ENCODE data around the gene DPF1.

The DPF1 gene

DNA sequence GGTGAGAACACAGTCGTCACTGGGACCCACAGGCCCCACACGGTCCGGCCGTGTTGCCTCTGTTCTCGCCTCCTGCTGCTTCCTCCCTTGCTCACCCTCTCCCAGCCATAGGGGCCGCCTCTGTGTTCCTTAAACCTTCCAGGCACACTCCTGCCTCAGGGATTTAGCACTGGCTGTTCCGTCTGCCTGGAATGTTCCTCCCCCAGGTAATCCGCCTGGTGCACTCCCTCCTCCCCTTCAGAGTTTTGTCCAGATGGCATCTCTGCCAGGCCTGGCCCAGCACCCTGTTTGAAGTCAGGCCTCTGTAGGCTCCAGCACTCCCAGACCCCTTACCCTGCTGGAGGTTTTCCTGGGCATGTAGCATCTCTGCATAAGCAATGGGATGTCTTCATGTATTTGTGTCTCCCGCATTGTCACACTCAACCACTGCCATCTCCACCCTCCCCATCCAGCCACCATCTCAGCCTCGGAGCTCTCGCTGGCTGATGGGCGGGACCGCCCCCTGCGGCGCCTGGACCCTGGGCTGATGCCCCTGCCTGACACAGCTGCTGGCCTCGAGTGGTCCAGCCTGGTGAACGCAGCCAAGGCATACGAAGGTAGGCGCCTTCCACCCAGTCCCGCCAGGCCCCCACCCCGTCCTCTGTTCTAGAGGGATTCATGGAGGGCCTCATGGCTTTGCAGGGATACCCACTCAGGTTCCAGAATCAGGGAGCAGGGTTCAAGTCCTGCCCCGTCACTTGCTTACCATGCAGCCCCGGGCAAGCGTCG lies 25.9 kb downstream of the DPF1 start:
- DNase-seq (ENCODE audit: low read depth) = no peak

DNA sequence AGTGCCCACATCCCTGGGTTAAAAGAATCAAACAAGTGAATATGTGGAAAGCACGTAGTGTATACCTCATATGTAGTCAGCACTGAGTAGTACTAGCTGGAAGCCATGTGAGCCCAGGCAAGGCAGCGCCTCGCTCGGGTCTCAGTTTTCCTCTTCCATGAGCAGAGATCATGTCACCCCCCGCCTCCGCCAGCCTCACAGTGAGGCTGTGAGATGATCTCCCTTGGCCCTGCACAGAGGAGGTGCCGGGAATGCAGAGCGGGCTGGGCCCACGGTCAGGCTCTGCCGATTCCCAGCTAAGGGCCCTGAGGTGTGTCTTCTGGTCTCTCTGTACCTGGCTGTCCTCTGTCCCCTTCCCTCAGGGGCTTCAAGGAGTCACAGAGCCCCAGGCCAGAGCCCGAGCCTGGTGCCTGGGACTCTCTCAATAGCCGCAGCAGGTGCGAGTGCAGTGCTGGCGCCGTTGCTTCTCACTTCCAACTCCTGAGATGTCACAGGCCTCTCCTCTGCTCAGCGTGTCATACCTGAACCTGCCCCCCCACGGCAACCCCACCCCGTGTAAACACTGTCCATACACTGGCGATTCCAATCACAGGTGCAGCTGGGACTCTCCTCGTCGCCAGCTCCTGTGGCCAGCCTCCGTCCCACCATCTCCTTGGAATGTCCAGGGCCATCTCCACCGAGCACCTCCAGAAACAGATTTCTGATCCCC lies 26.9 kb downstream of the DPF1 start:
- no peak for DNase-seq (ENCODE audit: low read depth)

DNA sequence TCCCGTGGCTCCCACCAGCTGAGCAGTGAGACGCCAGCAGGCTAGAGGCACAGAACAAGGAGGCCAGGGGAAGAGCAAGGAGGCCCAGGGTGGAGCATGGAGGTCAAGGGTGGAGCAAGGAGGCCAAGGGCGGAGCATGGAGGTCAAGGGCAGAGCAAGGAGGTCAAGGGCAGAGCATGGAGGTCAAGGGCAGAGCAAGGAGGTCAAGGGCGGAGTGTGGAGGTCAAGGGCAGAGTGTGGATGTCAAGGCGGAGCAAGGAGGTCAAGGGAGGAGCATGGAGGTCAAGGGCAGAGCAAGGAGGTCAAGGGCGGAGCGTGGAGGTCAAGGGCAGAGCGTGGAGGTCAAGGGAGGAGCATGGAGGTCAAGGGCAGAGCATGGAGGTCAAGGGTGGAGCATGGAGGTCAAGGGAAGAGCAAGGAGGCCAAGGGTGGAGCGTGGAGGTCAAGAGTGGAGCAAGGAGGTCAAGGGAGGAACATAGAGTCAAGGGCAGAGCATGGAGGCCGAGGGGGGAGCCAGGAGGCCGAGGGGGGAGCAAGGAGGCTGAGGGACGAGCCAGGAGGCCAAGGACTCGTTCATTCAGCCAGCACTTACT lies 27.7 kb downstream of the DPF1 start:
- DNase-seq (ENCODE audit: low read depth) = no peak

DNA sequence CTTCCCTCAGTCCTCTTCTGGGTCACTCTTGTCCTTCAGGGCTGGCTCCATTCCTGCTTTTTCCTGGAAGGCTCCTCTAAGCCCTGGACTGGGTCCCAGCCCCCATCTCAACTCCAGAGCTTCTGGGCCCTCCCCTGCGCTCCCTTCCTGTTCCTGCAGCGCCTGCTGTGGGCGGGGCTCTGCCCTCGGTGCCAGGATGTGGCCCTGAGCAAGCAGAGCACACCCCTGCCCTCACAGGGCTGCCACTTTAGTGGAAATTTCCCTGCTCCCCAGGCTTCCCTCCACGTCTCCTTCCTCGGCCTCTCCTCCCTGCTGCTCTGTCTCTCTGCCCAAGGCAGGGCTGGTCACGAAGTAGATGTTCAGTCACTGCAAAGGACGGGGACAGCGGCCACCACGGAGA lies 28.8 kb downstream of the DPF1 start:
- DNase-seq (ENCODE audit: low read depth) = no peak

DNA sequence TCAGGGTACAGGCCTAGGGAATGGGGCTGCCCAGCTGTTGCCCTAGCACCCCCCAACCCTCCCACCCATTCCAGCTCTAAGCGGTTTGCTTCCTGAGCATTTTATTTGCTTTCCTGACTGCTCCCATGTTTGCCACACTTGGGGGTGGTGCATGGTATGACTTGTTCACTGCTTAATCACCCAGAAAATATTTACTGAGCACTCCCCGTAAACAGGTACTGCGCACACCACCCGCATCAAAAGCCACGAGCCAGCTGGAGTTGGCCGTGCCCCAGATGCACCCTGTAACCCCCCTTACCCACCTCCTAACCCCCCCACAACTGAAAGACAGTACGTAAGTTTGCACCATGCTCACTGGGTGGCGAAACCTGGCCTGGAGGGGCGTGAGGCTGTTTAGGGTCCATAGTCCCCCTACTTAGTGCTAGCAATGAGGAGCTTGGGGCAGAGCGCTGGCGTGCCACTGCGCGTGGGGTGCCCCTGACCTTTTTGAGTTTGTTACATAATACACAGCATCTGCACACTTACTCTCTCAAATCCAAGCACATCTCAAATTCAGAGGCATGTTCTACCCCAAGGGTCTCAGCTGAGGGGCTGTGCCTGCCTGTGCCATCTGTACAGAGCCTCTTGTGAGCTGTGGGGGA lies 29.8 kb downstream of the DPF1 start:
- DNase-seq (ENCODE audit: low read depth) = no peak

DNA sequence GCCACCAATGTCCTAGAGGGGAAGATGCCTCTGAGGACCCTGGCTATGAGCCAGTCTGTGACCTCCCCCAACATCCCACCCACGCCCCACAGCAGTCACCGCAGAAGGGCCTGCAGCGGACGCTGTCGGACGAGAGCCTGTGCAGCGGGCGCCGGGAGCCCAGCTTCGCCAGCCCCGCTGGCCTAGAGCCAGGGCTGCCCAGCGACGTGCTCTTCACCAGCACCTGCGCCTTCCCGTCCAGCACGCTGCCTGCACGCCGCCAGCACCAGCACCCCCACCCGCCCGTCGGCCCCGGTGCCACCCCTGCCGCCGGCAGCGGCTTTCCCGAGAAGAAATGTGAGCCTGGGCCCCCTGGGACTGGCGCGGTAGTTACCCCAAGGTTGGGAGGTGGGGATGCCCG lies 30.6 kb downstream of the DPF1 start:
- DNase-seq (ENCODE audit: low read depth) = no peak

DNA sequence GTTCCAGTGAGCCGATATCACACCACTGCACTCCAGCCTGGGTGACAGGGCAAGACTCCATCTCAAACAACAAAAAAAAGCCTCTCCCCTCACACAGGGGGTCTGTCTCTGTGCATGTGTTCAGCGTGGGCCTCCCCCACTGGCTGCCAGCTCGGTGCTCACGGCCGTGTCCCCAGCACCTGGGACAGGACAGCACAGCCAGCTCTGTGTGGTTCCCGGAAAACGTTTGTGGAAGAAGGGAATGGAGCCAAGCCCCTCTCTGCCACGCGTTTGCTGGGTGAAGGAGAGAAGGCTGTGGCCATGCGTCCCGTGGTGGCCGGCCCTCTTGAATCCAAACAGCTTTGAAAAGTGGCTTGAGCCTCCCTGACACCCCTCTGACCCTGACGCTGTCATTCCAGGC lies 32.3 kb downstream of the DPF1 start:
- DNase-seq (ENCODE audit: low read depth) = no peak

DNA sequence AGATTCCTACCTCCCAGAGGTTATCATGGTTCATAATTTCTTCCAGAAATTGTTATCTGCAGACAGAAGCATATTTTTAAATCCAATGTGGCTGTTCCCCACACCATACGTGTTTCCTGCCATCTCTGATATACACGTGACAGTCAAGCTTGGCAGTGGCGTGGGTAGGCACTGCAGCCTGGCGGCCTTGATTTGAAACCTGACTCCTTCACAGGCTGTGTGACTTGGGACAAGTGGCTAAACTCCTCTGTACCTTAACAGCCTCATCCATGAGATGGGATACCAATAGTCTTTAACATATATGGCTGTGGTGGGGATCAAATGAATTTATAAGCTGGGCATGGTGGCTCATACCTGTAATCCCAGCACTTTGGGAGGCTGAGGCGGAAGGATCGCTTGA lies 33.2 kb downstream of the DPF1 start:
- no peak for DNase-seq (ENCODE audit: low read depth)

DNA sequence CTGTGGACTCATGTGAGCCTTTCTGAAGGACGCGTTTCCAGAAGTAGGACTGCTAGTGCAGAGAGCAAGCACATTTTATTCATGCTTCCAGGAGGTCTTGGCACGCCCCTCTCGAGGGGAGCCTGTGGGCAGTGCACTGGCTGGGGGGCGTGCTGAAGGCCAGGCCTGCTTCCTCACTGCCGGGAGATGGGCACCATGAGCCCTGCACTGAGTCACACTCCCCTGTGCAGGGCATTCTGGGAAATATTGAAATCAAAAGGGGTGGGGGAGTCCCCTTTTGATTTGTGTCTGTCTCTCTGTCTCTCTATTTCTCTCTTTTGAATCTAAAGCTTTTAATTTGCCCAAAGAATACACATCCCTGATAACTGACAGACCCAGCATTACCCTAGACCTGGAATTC lies 34.0 kb downstream of the DPF1 start:
- DNase-seq (ENCODE audit: low read depth) = no peak

DNA sequence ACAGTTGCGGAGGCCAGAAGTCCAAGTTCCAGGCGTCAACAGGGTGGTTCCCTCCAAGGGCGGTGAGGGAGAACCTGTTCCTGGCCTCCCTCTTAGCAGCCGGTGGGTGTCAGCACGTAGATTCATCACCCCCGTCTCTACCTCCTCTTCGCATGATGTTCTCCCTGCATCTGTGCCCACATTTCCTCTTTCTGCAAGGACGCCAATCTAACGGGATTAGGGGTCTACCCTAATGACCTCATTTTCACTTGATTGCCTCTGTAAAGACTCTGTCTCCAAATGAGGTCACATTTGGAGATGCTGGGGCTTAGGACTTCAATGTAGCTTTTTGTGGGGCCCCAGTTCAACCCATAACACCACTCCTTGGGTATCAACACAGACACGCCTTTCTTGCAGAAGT lies 38.5 kb downstream of the DPF1 start:
- DNase-seq (ENCODE audit: low read depth) = no peak

DNA sequence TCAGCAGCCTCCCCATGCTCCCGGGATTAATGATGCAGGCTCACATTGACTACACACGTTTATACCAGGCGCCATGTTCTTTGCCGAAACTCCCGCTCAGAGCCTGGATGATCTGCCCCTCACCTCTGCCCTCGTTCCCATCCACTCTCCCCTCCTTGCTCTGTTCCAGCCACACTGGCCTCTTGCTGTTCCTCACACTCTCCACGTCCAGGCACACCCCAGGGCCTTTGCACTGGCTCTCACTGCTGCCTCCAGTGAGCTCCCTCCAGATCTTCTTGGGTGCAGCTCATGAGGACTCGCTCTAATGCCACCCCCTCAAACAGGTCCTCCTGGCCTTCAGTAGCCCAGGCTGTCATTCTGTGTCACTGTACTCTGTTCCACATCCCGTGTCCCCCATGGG lies 39.2 kb downstream of the DPF1 start:
- no peak for DNase-seq (ENCODE audit: low read depth)

DNA sequence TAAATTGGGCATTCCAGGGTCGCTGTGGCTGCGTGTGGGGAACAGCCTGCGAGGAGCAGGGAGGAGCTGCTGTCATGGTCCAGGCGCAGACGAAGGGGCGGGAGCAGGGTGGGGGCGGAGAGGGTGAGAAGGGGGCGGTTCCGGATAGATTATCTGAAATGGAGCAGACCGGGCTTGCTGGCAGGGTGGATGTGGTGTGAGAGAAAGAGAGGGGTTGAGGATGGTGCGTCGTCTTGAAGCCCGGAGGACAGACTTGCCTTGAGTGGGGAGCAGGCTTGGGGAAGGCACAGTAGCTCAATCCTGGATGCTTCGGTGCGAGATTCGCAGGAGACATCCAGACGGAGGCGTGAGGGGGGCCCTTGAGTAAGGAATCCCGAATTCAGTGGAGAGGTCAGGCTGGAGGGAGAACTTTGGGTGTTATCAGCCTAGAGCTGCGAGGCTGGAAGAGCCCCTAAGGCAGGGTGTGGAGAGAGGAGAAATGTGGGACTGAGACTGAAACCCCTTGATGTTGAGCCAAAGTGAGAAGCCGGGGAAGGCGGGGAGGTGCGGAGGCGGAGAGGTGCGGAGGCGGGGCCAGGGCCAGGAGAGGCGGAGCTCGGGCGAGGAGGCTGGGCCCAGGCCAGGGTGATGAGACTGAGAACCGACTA lies 40.6 kb downstream of the DPF1 start:
- DNase-seq (ENCODE audit: low read depth) = no peak

DNA sequence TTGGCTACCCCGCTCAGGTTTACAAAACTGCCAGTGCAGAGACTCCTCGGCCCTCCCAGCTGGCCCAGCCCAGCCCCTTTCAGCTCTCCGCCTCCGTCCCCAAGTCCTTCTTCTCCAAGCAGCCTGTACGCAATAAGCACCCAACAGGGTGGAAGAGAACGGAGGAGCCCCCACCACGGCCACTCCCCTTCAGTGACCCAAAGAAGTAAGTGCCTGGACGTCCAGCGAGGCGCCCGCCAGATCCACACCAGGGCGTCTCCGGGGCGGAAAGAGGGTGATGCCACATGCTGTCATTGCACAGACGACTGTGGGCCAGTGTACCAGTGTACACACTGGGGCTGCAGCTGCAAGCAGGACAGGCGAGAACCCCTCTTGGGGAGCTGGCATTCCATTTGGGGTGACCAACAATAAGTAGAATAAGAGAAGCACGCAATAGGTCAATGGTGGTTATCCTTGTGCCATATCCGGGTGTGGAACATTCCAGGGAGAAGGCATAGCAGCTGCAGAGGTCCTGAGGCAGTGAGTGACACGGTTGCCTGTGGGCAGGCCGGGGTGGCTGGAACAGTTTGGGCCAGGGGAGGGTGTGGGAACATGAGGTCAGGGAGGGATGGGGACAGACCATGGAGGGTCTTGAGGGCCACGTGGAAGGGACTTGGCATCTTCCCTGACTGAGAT lies 41.3 kb downstream of the DPF1 start:
- DNase-seq (ENCODE audit: low read depth) = no peak

DNA sequence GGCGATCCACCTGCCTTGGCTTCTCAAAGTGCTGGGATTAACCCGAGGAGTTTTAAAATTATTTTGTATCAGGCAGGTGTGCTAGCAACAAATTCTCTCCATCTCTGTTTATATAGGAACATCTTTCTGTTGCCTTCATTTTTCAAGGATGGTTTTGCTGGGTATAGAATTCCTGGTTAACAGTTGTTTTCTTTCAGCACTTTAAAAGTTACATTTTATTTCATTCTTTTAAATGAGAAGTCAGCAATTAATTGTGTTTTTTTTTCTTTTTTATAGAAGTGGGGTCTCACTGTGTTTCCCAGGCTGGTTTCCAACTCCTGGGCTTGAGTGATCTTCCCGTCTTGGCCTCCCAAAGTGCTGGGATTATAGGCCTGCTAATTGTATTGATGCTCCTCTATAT lies 44.0 kb downstream of the DPF1 start:
- DNase-seq (ENCODE audit: low read depth) = no peak

DNA sequence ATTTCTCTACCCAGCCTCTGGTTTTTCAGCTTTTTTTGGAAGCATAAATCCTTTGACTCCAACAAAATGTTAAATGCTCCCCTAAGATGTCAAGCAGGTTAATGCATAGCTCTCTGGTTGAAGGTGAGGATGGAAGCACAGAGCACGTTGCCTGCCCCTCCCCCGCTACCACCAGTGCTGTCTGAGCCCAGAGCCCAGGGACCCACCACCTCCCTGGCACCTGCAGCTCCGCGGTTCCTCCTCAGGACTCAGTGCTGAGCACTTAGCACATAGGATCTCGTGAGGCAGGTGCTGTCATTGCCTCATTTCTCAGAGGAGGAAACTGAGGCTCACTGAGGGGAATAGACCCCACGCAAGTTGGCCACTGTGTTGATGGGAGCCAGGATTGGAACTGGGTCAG lies 48.6 kb downstream of the DPF1 start:
- DNase-seq (ENCODE audit: low read depth) = no peak

DNA sequence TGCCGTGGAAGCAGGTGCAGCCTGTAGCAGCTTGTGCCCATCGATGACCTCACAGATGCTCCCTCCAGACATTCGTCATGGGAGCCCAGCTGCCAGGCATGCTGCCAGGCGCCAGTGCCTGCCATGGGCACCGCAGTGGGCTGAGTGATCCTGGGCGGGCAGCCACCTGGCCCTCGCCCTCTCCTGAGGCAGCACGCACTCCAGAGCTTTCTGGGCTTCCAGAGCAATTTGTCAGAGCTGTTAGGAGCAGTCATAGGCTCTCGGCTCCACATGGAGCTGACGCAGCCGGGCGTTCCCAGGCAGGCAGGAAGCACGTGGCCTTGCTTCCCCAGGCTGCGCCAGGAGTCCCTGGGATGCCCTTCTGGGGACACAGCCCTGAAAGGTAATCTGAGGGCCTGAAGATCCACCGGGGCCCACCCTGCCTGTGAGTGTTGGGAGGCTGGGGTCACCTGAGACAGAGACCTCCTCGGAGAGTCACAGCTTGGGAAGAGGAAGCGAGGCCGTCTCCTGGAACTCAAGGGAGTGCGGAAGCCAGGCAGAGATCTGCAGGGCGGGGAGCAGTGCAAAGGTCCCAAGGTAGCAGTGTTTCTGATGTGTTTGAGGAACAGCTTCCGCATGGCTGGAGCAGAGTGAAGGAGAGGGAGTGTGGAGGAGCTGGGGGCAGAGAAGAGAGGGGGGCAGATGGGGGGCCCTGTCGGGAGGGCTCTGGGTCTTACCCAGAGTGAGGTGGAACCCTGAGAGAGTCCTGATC lies 50.6 kb downstream of the DPF1 start:
- DNase-seq (ENCODE audit: low read depth) = no peak

DNA sequence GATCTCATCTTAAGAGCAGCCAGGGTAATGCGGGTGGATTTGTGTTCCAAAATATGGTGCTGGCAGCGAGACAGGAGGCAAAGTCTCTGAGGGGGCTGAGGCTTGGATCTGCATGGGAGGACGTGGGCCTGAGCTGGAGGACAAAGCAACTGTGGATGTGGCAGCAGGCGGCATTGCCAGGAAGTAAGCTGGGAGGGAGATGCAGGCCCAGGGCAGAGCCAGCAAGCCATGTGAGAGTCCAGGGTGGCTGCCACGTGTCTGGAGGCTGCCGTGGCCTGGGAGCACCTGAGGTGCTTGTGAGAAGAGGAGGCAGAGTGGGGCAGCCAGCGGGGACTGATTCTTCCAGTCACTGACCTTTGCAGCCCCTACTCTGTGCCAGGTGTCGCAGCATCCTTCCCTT lies 52.0 kb downstream of the DPF1 start:
- DNase-seq (ENCODE audit: low read depth) = no peak

DNA sequence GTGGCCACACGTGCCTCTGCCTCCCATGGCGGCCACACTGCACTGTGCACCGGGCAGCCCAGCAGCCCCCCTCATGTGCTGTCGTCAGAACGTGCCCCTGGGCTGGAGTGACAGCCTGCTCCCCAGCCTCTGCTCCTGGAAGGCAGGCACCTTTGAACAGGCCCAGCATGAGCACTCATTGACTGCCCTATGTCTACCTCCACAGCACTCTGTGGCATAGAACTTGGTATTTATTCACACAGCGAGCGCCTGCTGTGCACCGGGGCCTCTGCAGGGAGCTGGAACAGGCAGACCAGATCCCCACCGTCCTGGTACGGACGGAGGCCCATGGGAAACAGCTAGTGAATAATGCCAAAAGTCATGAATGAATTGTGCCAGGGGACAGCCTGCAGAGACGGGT lies 53.7 kb downstream of the DPF1 start:
- no peak for DNase-seq (ENCODE audit: low read depth)

DNA sequence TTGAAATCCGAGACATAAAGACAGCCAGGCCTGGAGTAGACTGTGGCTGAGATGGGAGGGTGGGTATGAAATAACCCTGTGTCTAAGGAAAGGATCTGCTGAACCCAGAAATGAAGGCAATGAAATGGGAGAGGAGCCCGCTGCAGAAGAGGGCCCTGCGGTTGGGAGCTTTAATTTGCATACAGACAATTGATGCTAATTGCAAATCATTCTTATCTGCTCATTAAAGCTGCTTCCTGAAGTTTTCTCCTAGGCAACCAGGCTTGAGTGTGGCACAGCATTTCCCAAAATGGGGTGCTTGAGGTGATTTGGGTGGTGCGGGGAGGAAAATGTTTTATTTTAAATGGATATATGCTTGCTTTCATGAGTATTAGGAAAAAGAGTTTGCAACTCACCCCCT lies 55.4 kb downstream of the DPF1 start:
- no peak for DNase-seq (ENCODE audit: low read depth)

DNA sequence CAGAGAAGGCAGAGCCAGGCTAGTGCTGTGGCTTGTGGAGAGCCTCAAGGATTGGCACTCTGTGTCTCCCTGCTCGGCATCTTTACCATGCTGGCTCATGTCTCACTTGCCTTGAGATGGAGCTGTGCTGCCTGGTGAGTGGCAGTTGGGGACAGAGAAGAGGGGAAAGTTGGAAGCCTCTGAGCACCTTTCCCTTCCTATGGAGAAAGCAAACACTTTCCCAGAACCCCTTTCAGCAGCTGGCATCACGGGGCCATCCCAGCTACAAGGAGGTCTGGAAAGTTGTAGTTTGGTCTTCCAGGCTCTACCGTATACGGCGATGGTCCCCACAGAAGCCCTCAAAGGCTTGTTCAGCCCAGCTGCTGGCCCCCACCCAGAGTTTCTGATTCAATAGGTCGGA lies 58.7 kb downstream of the DPF1 start:
- DNase-seq (ENCODE audit: low read depth) = no peak

DNA sequence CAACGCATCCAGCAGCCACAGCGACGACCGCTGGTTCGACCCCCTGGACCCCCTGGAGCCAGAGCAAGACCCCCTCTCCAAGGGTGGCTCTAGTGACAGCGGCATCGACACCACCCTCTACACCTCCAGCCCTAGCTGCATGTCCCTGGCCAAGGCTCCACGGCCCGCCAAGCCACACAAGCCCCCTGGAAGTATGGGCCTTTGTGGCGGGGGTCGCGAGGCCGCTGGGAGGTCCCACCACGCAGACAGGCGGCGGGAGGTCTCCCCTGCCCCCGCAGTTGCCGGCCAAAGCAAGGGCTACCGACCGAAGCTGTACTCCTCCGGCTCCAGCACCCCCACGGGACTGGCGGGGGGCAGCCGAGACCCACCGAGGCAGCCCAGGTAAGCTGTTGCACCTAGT lies 59.5 kb downstream of the DPF1 start:
- DNase-seq (ENCODE audit: low read depth) = no peak
